GM12874 (cell line): Measurements from ENCODE around the gene ARPC4.

Source experiments
- CTCF ChIP-seq: IDR thresholded peaks from 2 replicates; pipeline ENCODE4 v1.5.1; 2011; ENCODE audit warnings: low read depth, mild to moderate bottlenecking, control low read depth, low read length, moderate library complexity; ENCODE audit not compliant: insufficient read depth

ARPC4 gene

DNA sequence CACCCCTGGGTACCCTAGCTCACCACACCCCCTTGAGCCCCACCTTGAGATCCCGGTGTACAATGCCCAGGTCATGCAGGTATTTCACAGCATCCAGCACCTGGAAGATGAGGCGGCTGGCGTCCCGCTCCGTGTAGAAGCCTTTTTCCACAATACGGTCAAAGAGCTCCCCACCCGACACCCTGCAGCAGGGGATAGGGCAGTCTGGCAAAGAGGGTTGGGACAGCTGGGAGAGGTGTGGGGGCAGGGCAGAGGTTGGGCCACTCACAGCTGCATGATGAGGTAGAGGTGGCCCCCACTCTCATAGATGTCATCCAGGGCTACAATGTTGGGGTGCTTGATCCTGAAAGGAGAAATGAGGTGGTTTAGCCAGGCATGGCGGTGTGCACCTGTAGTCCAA is 30.0 kb upstream of the ARPC4 start:
- no peak for TF ChIP-seq CTCF

DNA sequence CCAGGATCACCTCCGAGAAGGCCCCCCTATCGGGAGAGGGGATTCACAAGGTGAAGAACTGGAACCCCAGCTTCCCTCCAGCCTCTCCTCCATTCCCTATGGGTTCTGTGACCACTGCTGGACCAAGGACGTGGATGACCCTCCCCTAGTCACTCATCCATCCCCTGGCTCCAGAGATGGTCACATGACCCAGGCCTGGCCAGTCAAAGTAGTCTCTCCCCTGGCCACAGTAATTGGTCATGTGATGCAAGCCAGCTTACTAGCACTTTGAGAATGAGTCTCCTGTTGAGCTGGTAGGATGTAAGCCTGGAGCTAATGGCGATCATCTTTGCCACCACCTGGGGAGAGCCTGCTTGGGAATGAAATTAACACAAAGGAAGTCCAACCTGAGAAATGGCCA is 27.0 kb upstream of the ARPC4 start:
- TF ChIP-seq CTCF = no peak

DNA sequence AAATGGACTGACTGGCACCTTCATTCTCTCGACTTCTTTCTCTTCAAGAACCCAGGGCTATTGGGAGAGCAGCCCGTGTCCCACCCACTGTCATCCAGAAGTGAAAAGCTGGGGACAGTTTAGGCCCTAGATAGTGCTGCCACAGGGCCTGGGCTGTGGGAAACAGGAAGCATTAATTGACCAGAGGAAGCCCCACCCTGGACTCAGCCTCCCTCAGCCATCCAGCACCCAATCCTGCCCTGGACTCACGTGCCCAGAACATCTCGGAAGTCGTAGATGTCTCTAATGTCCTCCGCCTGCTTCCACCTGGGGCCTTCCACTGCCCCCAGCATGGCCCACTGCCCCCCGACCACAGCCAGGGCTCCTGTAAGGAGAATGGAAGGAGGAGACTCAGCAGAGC is 25.5 kb upstream of the ARPC4 start:
- no peak for TF ChIP-seq CTCF

DNA sequence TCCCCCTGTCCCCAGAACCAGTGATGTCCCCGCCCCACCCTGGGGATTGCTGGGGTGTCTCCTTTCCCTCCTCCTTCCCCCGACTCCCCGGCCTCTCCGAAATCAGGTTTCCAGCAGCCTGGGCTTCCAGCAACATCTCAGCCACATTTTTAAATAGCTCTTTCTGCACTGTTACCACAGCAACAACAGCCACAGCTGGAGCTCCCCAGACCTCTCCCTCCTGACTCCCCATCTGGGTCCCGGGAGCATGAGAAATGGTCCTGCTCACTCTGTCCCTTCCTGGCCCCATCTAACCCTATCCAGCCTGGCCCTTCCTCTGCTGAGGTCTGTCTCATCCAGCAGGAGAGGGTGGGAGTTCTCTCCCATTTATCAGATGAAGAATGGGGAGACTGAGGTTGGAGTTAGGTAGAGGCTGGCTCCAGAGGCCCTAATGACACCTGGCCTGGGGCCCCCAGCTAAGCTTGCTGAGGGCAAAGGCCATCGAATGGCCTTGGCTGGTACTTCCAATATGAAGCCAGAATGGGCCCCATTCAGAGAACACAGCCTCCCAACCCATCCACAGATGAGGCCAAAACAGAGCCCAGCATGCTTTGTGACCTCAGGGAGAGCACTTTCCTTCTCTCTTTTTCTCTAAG is 24.6 kb upstream of the ARPC4 start:
- no peak for TF ChIP-seq CTCF

GRCh38 chr3:9769012-9769411 is 23.9 kb upstream of the ARPC4 start:
- TF ChIP-seq CTCF = no peak

DNA sequence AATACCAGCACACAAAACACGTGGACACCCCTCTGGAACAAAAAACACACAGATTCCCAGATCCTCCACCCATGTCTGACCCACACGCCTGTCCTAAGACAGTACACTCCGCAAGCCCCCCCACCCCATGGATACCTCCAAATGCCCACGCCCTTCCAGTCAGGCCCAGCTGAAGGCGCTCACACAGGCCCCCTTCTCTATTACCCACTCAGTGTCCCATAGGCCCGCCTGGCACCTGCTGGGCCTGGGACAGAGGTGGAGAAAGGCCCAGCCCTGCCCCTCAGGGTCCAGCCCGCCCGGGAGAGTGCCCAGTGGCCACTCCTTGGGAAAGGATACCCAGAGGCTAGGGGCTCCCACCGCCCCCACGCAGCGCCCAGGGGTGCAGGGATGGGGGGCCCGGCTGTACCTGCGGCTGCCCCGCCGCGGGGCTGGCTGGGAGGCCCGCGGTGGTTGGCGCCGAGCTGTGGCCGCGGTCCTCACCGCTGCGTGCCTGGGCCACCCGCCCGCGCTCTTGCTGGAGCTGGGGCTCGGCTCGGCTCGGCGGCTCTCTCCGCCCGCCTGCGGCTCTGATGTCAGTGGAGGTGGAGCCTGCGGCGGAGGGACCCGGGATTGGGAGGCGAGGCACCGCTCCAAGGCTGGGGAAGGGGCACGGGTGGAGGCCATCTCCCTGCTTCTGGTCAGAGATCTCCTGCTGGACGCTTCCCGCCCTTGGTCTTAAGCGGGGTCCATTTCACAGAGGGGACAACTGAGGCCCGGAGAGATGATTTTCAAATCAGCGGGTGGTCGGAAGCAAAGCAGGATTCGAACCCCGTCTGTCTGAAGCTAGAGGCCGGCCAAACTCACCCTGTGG is 23.2 kb upstream of the ARPC4 start, which contains the start of gene CAMK1:
Gene CAMK1, minus strand, starts transcription at position 522 of the 850 bp plus-strand sequence. CDS start 2,198 bp downstream, outside the sequence.
- no peak for TF ChIP-seq CTCF

DNA sequence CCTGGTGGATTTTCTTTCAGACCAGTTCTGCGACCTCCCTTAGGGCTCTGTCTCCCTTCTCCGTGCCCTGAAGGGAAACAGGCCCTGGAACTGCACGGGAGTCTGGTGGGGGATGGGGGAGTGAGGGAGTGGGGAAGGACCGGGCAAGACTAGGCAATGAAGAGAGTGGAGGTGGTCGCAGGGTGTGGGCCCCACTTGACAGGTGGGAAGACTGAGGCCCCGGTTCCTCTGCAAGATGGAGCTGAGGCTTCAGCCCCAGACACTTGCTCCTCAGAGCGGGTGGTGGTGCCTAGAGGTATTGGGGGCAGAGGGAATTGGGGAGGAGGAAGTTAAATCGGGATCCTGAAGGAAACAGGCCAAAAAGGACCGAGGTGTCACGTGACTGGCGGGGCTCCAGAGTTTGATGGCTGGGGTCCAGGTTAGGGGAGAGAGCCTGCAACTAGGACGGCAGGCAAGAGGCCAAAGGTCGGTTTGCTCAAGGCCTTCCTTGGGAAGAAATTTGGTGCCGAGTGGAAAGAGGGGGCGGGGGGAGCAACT is 22.5 kb upstream of the ARPC4 start:
- no peak for TF ChIP-seq CTCF
